ENCODE results near the gene FMNL2. TPM values are rescaled to one million over a fixed set of nuclear protein-coding genes. Genes with fewer than 3 reads are reported as not detected.

The FMNL2 gene
- total and polyA plus RNA-seq, 10 donors: 8.8 to 59.3 (median 33.5) TPM

- no peaks in the 10 kb centered on the region for H3K27me3 ChIP-seq (replicated peaks in 1 of 7)
- no peaks in the 10 kb centered on the region for H3K36me3 ChIP-seq
- no peak for DNase-seq
- H3K9me3 ChIP-seq: no peaks in the 10 kb centered on the region
- intact Hi-C loops (cut with DNase I; ENCODE audit: low total_unique reads): no loop called here
- 68 to 83% (median 78%) methylated on average over 5 of the region's 5 CpGs for WGBS, 5 donors
- H3K27ac ChIP-seq: no peak overlapping the region
- no peak overlapping the region for H3K4me3 ChIP-seq
- TF ChIP-seq POLR2AphosphoS5 (IDR thresholded peaks at IDR 0.05) (no peak), POLR2A (IDR thresholded peaks at IDR 0.05) (no peak), CTCF (IDR thresholded peaks at IDR 0.05 in 8 of 11, conservative IDR thresholded peaks at IDR 0.05 in 3 of 11) (no peak)
- peaks cover 0 to 8% (median 0%) of the 10 kb centered on the region in 6 donors for H3K4me1 ChIP-seq
Measured at GRCh38 chr2:152380261-152381055, 45.5 kb downstream of the FMNL2 start.

GRCh38 chr2:152383702-152384101, 48.7 kb downstream of the FMNL2 start:
- H3K4me3 ChIP-seq: no peak overlapping the region
- intact Hi-C loops (cut with DNase I; ENCODE audit: low total_unique reads): no loop called here
- no peaks in the 10 kb centered on the region for H3K9me3 ChIP-seq
- TF ChIP-seq POLR2AphosphoS5 (IDR thresholded peaks at IDR 0.05) (no peak), CTCF (IDR thresholded peaks at IDR 0.05 in 8 of 11, conservative IDR thresholded peaks at IDR 0.05 in 3 of 11) (no peak), POLR2A (IDR thresholded peaks at IDR 0.05) (no peak)
- DNase-seq: no peak
- peaks cover 0 to 8% (median 0%) of the 10 kb centered on the region in 6 donors for H3K4me1 ChIP-seq
- H3K27me3 ChIP-seq (replicated peaks in 1 of 7): no peaks in the 10 kb centered on the region
- no peak overlapping the region for H3K27ac ChIP-seq
- no peaks in the 10 kb centered on the region for H3K36me3 ChIP-seq

- TF ChIP-seq POLR2A (IDR thresholded peaks at IDR 0.05): no peak
- TF ChIP-seq CTCF (IDR thresholded peaks at IDR 0.05 in 8 of 11, conservative IDR thresholded peaks at IDR 0.05 in 3 of 11): no peak
- TF ChIP-seq POLR2AphosphoS5 (IDR thresholded peaks at IDR 0.05): no peak
- 87 to 92% (median 89%) methylated on average over 3 of the region's 3 CpGs for WGBS, 5 donors
- H3K36me3 ChIP-seq: no peaks in the 10 kb centered on the region
- H3K4me1 ChIP-seq: peaks cover 0 to 8% (median 0%) of the 10 kb centered on the region in 6 donors
- intact Hi-C loops (cut with DNase I; ENCODE audit: low total_unique reads): no loop called here
- DNase-seq: no peak
- H3K27me3 ChIP-seq (replicated peaks in 1 of 7): no peaks in the 10 kb centered on the region
- no peak overlapping the region for H3K4me3 ChIP-seq
- no peaks in the 10 kb centered on the region for H3K9me3 ChIP-seq
- no peak overlapping the region for H3K27ac ChIP-seq
Measured at GRCh38 chr2:152384992-152385391, 50.0 kb downstream of the FMNL2 start.

- TF ChIP-seq POLR2A (IDR thresholded peaks at IDR 0.05): no peak
- no peak for TF ChIP-seq POLR2AphosphoS5 (IDR thresholded peaks at IDR 0.05)
- no peak for TF ChIP-seq CTCF (IDR thresholded peaks at IDR 0.05 in 8 of 11, conservative IDR thresholded peaks at IDR 0.05 in 3 of 11)
- Histone ChIP-seq H3K4me3 (no peak overlapping the region), H3K36me3 (no peaks in the 10 kb centered on the region), H3K9me3 (no peaks in the 10 kb centered on the region), H3K27ac (no peak overlapping the region), H3K27me3 (replicated peaks in 1 of 7) (no peaks in the 10 kb centered on the region), H3K4me1 (peaks cover 0 to 6% (median 0%) of the 10 kb centered on the region in 6 donors)
- intact Hi-C loops (cut with DNase I; ENCODE audit: low total_unique reads): no loop called here
- no peak for DNase-seq
Measured at GRCh38 chr2:152385650-152386049, 50.7 kb downstream of the FMNL2 start.

Measured in spleen (tissue), 11 donors.